ENCODE results near the gene HCN3. TPM values are rescaled to one million over a fixed set of nuclear protein-coding genes. Genes with fewer than 3 reads are reported as not detected.

HCN3 gene
- total and polyA plus RNA-seq, 2 of the 13 experiments (the other 11 are each of a cell fraction or from before 2014, with no cell fraction given), result 2.4 to 10.2 TPM

- peak; percentile 77; the same call in 1 of the 2 replicates for TF ChIP-seq NFAT5 (CRISPR knock-in tag; IDR thresholded peaks at IDR 0.05)
- peak; percentile 30; the same call in 1 of the 2 replicates for TF ChIP-seq MXD4 (CRISPR knock-in tag; IDR thresholded peaks at IDR 0.05)
- TF ChIP-seq ZNF687 (CRISPR knock-in tag; IDR thresholded peaks at IDR 0.05), result peak; percentile 92
- TF ChIP-seq PRDM15 (CRISPR knock-in tag; IDR thresholded peaks at IDR 0.05), result peak; percentile 33; the same call in 1 of the 2 replicates
- TF ChIP-seq ZNF788 (CRISPR knock-in tag; IDR thresholded peaks at IDR 0.05; ENCODE audit: borderline replicate concordance), result peak; percentile 46; the same call in 1 of the 2 replicates
- no peak for TF ChIP-seq LRRFIP1 (CRISPR knock-in tag; conservative IDR thresholded peaks at IDR 0.05)
- TF ChIP-seq SP1 (IDR thresholded peaks at IDR 0.05), result no peak
- TF ChIP-seq SP1 (CRISPR knock-in tag; IDR thresholded peaks at IDR 0.05), result peak; percentile 42; the same call in 1 of the 2 replicates
- peak; percentile 88; the same call in 1 of the 2 replicates for TF ChIP-seq TAF1 (CRISPR knock-in tag; IDR thresholded peaks at IDR 0.05)
- TF ChIP-seq SOX13 (IDR thresholded peaks at IDR 0.05), result no peak
- TF ChIP-seq SOX13 (CRISPR knock-in tag; conservative IDR thresholded peaks at IDR 0.05 in 1 of 2, IDR thresholded peaks at IDR 0.05 in 1 of 2), result peak in 1 of 2 experiments; percentile 7; a peak in 1 of 4 replicates
Observed at GRCh38 chr1:155308493-155309422, 31.5 kb downstream of the HCN3 start, which contains the start of gene FDPS (continued).
